ENCODE measurements around the gene OVOL3. TPM values are rescaled to one million over a fixed set of nuclear protein-coding genes. Genes with fewer than 3 reads are reported as not detected.

The OVOL3 gene
- total and polyA plus RNA-seq, 7 donors, result 0.13 TPM; not detected in 6

DNA sequence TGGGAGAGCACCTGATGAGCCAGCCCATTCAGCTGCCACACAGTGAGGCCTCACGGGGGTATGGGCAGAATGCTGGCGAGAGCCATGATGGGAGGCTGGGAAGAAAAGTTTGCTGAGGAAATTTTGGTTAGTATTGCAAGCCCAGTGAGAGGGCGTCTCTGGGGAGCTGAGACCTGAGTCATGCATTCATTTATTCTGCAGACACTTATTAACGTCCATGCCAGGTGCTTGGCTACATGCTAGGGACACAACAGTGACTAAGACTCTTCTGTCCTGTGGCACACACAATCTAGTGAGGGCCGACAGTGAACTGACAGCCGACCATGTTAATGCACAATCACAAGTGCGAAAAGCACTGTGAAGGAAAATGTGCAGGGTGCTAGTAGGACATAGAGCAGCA lies 29.0 kb upstream of the OVOL3 start:
- Histone ChIP-seq H3K36me3 (ENCODE audit: insufficient read depth in 1 of 2, low read depth in 1 of 2) (no peaks in the 10 kb centered on the region), H3K4me3 (no peak overlapping the region), H3K27me3 (ENCODE audit: insufficient read depth in 3 of 3, low read length in 2 of 3) (no peaks in the 10 kb centered on the region), H3K27ac (no peak overlapping the region), H3K4me1 (no peaks in the 10 kb centered on the region), H3K9me3 (no peaks in the 10 kb centered on the region)
- TF ChIP-seq CTCF (IDR thresholded peaks at IDR 0.05), result no peak
- intact Hi-C loops (cut with DNase I), result no loop called here
- DNase-seq (no peak), ATAC-seq (peak in 2 of 4 donors; percentile 47 to 58)
- WGBS, 3 donors, result 77 to 86% (median 77%) methylated on average over 7 of the region's 7 CpGs

GRCh38 chr19:36082916-36083315 lies 28.0 kb upstream of the OVOL3 start:
- H3K4me1 ChIP-seq, result no peaks in the 10 kb centered on the region
- intact Hi-C loops (cut with DNase I), result no loop called here
- H3K36me3 ChIP-seq (ENCODE audit: insufficient read depth in 1 of 2, low read depth in 1 of 2), result no peaks in the 10 kb centered on the region
- no peak for ATAC-seq
- no peak for TF ChIP-seq CTCF (IDR thresholded peaks at IDR 0.05)
- H3K27me3 ChIP-seq (ENCODE audit: insufficient read depth in 3 of 3, low read length in 2 of 3), result no peaks in the 10 kb centered on the region
- no peak for DNase-seq
- no peak overlapping the region for H3K27ac ChIP-seq
- H3K9me3 ChIP-seq, result no peaks in the 10 kb centered on the region
- WGBS, 3 donors, result 93 to 94% (median 94%) methylated on average over 13 of the region's 13 CpGs
- H3K4me3 ChIP-seq, result no peak overlapping the region

GRCh38 chr19:36084231-36085009 lies 26.5 kb upstream of the OVOL3 start:
- no peak for DNase-seq
- WGBS, 3 donors, result 93 to 99% (median 98%) methylated on average over 12 of the region's 12 CpGs
- Histone ChIP-seq H3K27ac (no peak overlapping the region), H3K4me1 (no peaks in the 10 kb centered on the region), H3K36me3 (ENCODE audit: insufficient read depth in 1 of 2, low read depth in 1 of 2) (no peaks in the 10 kb centered on the region), H3K9me3 (no peaks in the 10 kb centered on the region), H3K4me3 (no peak overlapping the region), H3K27me3 (ENCODE audit: insufficient read depth in 3 of 3, low read length in 2 of 3) (no peaks in the 10 kb centered on the region)
- no peak for ATAC-seq
- TF ChIP-seq CTCF (IDR thresholded peaks at IDR 0.05), result no peak
- intact Hi-C loops (cut with DNase I), result no loop called here

DNA sequence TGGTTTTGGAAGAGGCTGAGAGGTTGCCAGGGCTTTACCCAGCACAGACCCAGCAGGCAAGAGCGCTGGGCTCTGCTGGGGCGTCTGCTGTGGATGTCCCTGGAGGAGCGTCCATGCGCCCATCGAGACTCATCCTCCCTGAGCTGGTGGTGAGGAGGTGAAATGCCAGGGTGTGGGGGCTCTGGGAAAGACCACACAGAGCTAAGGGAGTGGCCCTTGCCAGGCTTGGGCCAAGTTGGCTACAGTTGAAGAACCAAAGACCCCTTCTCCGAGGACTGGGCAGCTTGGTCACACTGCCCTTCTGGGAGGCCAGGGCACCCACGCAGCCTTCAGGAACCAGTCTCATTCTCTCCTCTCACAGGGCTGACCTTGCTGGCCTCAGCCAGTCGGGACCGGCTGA lies 24.6 kb upstream of the OVOL3 start:
- Histone ChIP-seq H3K36me3 (ENCODE audit: insufficient read depth in 1 of 2, low read depth in 1 of 2) (no peaks in the 10 kb centered on the region), H3K27ac (no peak overlapping the region), H3K27me3 (ENCODE audit: insufficient read depth in 3 of 3, low read length in 2 of 3) (no peaks in the 10 kb centered on the region), H3K4me1 (no peaks in the 10 kb centered on the region), H3K9me3 (no peaks in the 10 kb centered on the region), H3K4me3 (no peak overlapping the region)
- no peak for TF ChIP-seq CTCF (IDR thresholded peaks at IDR 0.05)
- ATAC-seq, result no peak
- WGBS, 3 donors, result 95 to 98% (median 97%) methylated on average over 9 of the region's 9 CpGs
- intact Hi-C loops (cut with DNase I), result no loop called here
- DNase-seq, result no peak

DNA sequence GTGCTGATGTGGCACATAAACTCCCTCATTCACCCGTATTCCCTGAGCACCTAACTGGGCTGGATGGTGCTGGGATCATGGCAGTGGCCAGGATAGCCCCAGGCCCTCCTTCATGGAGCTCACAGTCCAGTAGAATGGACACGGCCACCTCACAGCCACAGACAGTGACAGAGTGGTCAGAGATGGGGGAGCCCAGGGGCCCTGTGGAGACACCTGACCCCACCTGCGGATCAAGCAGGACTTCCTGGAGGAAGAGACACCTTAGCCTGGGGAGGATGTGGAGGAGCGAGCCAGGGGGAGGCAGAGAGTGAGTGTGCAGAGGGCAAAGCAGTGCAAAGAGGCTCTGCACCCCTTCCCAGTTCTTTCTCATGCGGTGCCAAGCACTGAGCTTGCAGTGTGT lies 21.1 kb upstream of the OVOL3 start:
- TF ChIP-seq CTCF (IDR thresholded peaks at IDR 0.05), result no peak
- no peak for DNase-seq
- H3K4me3 ChIP-seq, result no peak overlapping the region
- ATAC-seq, result no peak
- no peaks in the 10 kb centered on the region for H3K4me1 ChIP-seq
- intact Hi-C loops (cut with DNase I), result no loop called here
- H3K9me3 ChIP-seq, result no peaks in the 10 kb centered on the region
- H3K27me3 ChIP-seq (ENCODE audit: insufficient read depth in 3 of 3, low read length in 2 of 3), result no peaks in the 10 kb centered on the region
- H3K36me3 ChIP-seq (ENCODE audit: insufficient read depth in 1 of 2, low read depth in 1 of 2), result no peaks in the 10 kb centered on the region
- WGBS, 3 donors, result 94 to 96% (median 94%) methylated on average over 5 of the region's 5 CpGs
- no peak overlapping the region for H3K27ac ChIP-seq

Data from psoas muscle (tissue), 8 donors.